Measurements from ENCODE around the gene RAPSN. TPM values are rescaled to one million over a fixed set of nuclear protein-coding genes. Genes with fewer than 3 reads are reported as not detected.

The RAPSN gene
- polyA plus RNA-seq, 1 donor from 2014 or later, result not detected

DNA sequence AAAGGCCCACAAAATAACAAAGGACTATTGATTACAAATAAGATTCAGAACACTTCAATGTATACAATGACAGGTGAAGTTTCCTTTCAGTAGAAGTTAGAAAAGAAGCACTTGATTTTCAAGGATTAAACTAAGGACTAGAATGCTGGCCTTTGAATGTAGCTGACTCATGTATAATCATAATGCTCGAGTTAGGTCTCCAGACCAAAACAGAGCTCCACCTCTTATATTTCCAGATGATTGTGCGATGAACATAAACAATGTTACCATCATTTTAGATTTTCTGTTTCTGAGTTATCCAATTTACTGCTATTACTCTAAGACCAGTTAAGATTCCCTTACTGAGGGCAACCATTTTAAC lies 40.4 kb upstream of the RAPSN start:
- H4K20me1 ChIP-seq (ENCODE audit: insufficient read depth), result no peaks in the 10 kb centered on the region
- H2AFZ ChIP-seq (ENCODE audit: low read depth, low read length), result no peak overlapping the region
- no peak overlapping the region for H3K9ac ChIP-seq (ENCODE audit: low read length)
- H3K27me3 ChIP-seq (ENCODE audit: insufficient read depth, low read depth, low read length), result no peaks in the 10 kb centered on the region
- H3K9me3 ChIP-seq (ENCODE audit: low read length), result no peaks in the 10 kb centered on the region
- H3F3A ChIP-seq (ENCODE audit: insufficient read depth, low read length, poor library complexity, severe bottlenecking), result no peaks in the 10 kb centered on the region
- no peaks in the 10 kb centered on the region for H3K9me2 ChIP-seq (ENCODE audit: insufficient read depth, low read length)
- no peak overlapping the region for H3K4me3 ChIP-seq (ENCODE audit: low read length)
- TF ChIP-seq REST (IDR thresholded peaks at IDR 0.05; ENCODE audit: borderline replicate concordance) (no peak), TAF1 (IDR thresholded peaks at IDR 0.05; ENCODE audit: low read depth) (no peak), RAD21 (conservative IDR thresholded peaks at IDR 0.05) (no peak), MXI1 (conservative IDR thresholded peaks at IDR 0.05; ENCODE audit: poor library complexity, severe bottlenecking) (no peak), POLR2AphosphoS5 (IDR thresholded peaks at IDR 0.05) (no peak), EZH2 (IDR thresholded peaks at IDR 0.05; ENCODE audit: borderline replicate concordance, insufficient read depth, low read length, poor library complexity, severe bottlenecking) (no peak), EP300 (conservative IDR thresholded peaks at IDR 0.05; ENCODE audit: poor library complexity, severe bottlenecking) (no peak), SMC3 (conservative IDR thresholded peaks at IDR 0.05; ENCODE audit: poor library complexity) (no peak)
- TF ChIP-seq, protein P1, sequence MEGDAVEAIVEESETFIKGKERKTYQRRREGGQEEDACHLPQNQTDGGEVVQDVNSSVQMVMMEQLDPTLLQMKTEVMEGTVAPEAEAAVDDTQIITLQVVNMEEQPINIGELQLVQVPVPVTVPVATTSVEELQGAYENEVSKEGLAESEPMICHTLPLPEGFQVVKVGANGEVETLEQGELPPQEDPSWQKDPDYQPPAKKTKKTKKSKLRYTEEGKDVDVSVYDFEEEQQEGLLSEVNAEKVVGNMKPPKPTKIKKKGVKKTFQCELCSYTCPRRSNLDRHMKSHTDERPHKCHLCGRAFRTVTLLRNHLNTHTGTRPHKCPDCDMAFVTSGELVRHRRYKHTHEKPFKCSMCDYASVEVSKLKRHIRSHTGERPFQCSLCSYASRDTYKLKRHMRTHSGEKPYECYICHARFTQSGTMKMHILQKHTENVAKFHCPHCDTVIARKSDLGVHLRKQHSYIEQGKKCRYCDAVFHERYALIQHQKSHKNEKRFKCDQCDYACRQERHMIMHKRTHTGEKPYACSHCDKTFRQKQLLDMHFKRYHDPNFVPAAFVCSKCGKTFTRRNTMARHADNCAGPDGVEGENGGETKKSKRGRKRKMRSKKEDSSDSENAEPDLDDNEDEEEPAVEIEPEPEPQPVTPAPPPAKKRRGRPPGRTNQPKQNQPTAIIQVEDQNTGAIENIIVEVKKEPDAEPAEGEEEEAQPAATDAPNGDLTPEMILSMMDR (IDR thresholded peaks at IDR 0.05; ENCODE audit: poor library complexity, severe bottlenecking), result no peak
- no peak overlapping the region for H3K4me2 ChIP-seq (ENCODE audit: low read length)
- peaks cover 14% of the 10 kb centered on the region for H3K79me2 ChIP-seq (replicated peaks; ENCODE audit: insufficient read depth, low read length)
- H3K27ac ChIP-seq (ENCODE audit: low read length), result no peak overlapping the region
- H3K36me3 ChIP-seq (ENCODE audit: insufficient read depth, low read length), result no peaks in the 10 kb centered on the region

DNA sequence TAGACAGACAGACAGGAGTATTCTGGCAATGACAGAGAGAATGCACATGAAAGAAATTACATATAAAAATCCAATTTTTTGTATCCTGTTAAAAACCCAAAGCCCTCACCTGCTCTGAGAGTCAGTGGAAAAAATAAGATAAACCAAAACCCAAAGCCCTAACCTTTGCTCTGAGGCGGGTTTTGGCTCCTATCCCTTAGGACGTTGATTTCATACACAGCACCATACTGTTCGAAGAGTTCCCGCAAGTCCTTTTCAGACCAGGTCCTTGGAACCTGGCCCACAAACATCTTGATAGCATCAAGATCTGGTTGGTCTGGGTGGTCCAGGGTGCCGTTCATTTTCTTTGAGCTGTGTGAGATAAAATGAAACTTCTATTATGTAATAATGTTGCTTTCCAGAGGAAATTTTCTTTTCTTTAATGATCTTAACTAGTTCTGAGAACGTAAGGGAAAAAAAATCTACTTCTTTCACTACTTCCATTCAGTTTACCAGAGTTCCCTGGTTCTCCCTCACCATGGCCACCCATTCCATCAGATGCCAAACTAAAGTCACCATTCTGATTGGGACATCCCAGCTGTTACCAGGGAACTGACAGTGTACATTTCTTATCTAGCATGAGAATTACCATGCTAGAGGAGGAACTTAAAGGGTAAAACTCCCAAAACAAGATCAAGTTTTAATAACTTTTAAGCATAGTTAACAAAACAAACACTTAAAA lies 39.9 kb upstream of the RAPSN start:
- H4K20me1 ChIP-seq (ENCODE audit: insufficient read depth), result no peaks in the 10 kb centered on the region
- H2AFZ ChIP-seq (ENCODE audit: low read depth, low read length), result no peak overlapping the region
- peaks cover 11% of the 10 kb centered on the region for H3K79me2 ChIP-seq (replicated peaks; ENCODE audit: insufficient read depth, low read length)
- no peaks in the 10 kb centered on the region for H3K9me3 ChIP-seq (ENCODE audit: low read length)
- H3K27ac ChIP-seq (ENCODE audit: low read length), result no peak overlapping the region
- H3K27me3 ChIP-seq (ENCODE audit: insufficient read depth, low read depth, low read length), result no peaks in the 10 kb centered on the region
- no peaks in the 10 kb centered on the region for H3K36me3 ChIP-seq (ENCODE audit: insufficient read depth, low read length)
- no peak overlapping the region for H3K4me2 ChIP-seq (ENCODE audit: low read length)
- no peak overlapping the region for H3K4me3 ChIP-seq (ENCODE audit: low read length)
- TF ChIP-seq POLR2AphosphoS5 (IDR thresholded peaks at IDR 0.05), result no peak
- TF ChIP-seq RAD21 (conservative IDR thresholded peaks at IDR 0.05), result no peak
- TF ChIP-seq EZH2 (IDR thresholded peaks at IDR 0.05; ENCODE audit: borderline replicate concordance, insufficient read depth, low read length, poor library complexity, severe bottlenecking), result no peak
- TF ChIP-seq REST (IDR thresholded peaks at IDR 0.05; ENCODE audit: borderline replicate concordance), result no peak
- TF ChIP-seq EP300 (conservative IDR thresholded peaks at IDR 0.05; ENCODE audit: poor library complexity, severe bottlenecking), result no peak
- no peak for TF ChIP-seq TAF1 (IDR thresholded peaks at IDR 0.05; ENCODE audit: low read depth)
- TF ChIP-seq, protein P1 (IDR thresholded peaks at IDR 0.05; ENCODE audit: poor library complexity, severe bottlenecking), result no peak
- no peak for TF ChIP-seq SMC3 (conservative IDR thresholded peaks at IDR 0.05; ENCODE audit: poor library complexity)
- TF ChIP-seq MXI1 (conservative IDR thresholded peaks at IDR 0.05; ENCODE audit: poor library complexity, severe bottlenecking), result no peak
- no peak overlapping the region for H3K9ac ChIP-seq (ENCODE audit: low read length)
- H3F3A ChIP-seq (ENCODE audit: insufficient read depth, low read length, poor library complexity, severe bottlenecking), result no peaks in the 10 kb centered on the region
- no peaks in the 10 kb centered on the region for H3K9me2 ChIP-seq (ENCODE audit: insufficient read depth, low read length)

Measured in neural cell (in vitro differentiated cells).